Activated CD4-positive, alpha-beta T cell treated with anti-CD3 and anti-CD28 coated beads for 1 hour (primary cell): Measurements from ENCODE around the gene PCDH9.

Experiments
- DNase-seq: peaks from one replicate; pipeline ENCODE4 v3.0.0-alpha.2; 2020

Gene PCDH9

DNA sequence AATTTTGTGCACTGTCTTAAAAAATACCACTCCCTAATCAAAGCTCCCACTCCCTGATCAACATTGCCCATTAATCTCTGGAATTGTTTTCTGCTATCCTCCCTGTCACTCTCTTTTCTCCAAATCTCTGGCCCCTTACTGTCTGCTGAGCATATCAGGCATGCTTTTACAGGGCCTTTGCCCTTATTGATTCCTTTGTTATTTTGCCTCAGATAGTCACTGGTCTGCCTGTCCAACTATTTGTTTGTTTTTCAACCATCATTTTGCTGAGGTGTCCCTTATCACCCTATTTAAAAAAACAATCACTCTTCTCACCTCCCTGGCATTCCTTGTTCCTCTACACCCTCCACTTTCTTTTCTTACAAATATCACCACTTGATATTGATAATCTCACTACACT is 153.0 kb downstream of the PCDH9 start:
- no peak for DNase-seq

DNA sequence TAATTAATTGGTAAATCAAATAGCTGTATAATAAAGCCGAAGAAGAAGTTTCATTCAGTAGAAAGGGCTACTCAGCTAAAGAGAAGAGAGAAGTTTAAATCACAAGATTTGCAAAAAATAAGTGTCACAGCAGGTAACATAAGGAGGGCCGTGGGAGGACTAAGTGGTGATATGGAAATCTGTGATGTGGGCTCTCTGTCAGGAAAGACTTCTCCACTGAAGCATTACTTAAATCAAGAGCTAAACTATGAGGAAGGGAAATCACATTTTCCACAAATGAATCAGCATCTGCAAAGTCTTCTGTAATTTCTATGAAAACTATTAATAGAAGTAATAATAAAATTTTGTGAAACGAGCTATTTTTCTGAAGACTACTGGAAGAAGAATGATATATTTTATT is 153.8 kb downstream of the PCDH9 start:
- no peak for DNase-seq

DNA sequence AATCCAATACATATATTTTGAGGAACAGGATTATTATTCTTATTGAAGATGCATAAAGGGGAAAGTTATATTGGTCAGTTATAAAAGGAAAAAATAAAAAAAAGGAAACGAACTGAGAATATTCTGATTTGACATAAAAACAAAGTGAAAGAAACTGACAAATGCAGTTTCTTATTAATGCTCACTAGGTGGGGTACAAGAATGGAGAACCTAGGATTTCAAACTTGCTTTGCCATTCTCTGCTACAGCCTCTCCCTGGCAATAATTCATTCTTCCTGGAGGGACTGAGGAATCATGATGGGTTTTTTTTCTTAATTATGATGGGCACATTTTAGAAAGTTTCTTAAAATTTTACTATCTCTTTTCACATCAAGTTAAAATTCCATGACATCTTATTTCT is 154.9 kb downstream of the PCDH9 start:
- DNase-seq = no peak

DNA sequence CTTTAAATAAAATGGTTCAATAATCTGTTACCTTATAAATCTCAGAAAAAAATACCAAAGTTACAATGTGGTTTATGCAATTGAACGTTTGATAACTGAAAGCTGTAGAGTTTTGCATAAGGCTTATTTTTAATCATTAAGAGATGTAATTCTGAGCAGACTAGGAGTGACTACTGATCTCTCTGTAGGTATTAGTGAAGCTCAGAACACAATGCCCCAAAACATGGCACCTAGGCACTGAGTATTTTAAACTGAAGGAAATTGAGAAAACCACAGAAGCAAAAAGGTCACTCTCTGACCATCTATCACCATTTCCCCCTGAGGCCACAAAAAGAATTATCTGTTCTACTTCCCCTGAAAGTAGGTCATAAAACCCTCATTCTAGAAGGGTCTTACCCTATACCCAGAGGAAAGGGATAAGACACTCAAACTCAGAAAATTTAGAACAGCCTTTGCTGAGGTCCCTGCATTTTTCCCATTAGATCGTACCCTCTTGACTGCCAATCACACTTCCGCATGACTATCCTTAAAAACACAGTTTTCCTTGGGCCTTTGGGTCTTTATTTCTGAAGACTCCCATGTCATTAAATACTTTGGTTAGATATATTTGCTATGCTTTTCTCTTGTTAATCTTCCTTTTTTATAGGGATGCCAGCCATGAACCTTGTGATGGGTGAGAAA is 158.1 kb downstream of the PCDH9 start:
- DNase-seq = no peak

DNA sequence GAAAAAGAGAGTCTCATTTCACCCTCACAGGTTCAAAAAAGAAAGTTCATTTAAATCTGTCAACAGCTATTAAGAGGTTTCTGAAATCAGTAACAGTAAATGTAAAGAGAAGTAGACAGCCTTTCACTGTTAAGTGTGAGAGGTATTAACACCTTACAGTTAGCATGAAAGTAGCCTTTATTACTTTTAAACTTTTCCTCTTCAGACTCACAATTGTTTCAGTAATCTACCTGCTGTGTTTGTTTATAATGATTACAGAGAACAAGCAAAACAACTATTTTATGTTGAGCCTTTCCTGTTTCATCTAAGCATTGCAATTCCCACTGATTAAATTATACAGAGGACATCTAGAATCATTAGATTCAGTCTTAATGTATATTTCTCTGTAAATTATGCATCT is 159.8 kb downstream of the PCDH9 start:
- DNase-seq = no peak

DNA sequence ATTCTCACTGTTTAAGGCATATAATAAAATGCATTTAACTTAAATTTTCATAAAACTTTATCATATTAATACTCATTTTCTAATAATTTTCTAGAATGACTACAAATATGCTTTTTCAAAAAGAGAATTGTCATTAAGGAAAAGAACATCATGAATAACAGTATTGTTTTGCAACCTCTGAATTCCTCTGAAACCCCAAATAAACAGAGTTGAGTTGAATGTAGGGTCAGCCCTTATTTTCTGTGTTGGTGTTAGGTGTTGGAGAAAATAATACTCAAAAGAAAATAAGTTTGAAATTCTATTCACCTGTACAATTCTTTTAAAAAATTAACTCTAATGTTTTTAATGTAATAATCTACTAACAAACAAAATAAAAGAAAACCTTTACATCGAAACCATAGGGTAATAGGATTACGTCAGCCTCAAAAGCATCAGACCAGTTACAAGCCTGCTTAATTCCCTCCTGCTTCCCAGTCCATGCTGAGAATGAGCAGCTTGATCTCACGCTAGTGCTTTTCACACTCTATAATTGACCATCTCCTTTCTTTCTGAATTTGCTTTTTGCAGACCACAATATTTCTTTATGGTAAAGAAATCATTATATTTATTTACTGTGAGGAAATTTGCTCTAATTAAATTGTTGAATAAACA is 160.9 kb downstream of the PCDH9 start:
- no peak for DNase-seq

DNA sequence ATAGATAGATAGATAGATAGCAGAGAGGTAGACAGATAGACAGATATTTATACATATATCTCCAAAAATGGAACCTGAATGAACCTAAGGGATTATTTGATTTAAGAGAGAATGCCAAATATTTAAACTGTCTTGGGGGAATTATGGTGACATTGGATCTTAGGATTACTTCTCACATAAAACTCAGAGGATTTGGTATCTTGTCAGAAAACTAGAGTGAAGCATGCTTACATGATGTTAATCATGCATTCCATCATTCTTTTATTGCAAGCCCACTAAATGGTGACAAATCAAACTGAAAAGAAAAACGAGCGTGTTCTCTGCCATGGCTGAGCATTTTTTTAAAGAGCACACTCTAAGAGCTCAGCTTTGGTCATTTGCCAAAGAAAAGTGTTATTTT is 165.2 kb downstream of the PCDH9 start:
- no peak for DNase-seq

DNA sequence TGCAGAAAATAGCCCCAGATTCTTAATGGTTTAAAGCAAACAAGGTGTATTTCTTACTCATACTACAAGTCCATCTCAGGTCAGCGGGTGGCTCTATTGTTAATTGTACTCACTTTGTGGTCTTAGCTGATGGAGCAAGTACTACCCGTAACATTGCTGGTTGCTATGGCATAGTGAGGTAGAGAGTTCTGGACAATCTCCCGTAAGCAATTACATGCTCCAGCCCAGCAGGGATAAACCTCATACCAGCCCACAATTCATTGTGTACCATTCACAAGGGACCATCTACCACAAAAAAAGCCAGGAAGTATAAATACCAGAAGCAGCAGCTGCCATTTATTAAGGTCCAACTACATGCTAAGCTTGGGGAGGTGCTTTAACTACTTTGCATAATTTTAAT is 167.1 kb downstream of the PCDH9 start:
- no peak for DNase-seq

DNA sequence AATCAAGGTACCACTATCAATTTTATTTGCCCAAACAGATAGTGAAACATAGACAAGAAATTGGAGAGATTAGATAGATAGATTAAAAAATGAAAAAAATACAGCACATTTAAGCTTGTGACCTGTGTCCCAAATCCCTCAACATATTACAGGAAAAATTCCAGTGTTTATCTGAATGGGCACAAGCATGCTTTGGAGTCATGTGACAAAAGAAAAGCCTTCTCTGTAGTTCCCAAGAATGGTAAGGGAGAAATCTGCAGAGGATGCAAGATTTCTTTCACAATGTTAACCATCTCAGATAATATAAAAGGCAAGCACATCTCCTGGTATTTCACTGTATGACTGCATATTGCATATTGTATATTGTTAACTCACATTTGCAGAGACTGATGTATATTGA is 168.0 kb downstream of the PCDH9 start:
- DNase-seq = no peak

DNA sequence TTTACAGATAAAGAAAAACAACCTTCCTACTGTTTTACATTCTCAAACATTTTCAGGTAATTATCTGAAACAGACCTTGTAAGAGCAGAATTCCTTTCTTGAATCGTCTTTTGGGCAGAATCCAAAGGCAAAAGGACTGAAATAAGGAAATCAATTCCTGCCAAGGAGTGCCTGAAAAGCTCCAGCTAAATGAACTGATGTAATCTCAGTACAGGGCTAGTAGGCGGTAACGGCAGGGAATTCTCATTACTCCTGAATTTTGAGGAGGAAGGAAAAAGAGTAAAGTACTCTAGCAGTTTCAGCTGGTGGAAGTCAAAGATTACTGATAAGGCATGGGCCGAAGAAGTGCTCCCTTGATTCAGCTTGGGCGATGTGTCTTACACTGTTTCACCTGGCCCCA is 168.4 kb downstream of the PCDH9 start:
- DNase-seq = no peak

DNA sequence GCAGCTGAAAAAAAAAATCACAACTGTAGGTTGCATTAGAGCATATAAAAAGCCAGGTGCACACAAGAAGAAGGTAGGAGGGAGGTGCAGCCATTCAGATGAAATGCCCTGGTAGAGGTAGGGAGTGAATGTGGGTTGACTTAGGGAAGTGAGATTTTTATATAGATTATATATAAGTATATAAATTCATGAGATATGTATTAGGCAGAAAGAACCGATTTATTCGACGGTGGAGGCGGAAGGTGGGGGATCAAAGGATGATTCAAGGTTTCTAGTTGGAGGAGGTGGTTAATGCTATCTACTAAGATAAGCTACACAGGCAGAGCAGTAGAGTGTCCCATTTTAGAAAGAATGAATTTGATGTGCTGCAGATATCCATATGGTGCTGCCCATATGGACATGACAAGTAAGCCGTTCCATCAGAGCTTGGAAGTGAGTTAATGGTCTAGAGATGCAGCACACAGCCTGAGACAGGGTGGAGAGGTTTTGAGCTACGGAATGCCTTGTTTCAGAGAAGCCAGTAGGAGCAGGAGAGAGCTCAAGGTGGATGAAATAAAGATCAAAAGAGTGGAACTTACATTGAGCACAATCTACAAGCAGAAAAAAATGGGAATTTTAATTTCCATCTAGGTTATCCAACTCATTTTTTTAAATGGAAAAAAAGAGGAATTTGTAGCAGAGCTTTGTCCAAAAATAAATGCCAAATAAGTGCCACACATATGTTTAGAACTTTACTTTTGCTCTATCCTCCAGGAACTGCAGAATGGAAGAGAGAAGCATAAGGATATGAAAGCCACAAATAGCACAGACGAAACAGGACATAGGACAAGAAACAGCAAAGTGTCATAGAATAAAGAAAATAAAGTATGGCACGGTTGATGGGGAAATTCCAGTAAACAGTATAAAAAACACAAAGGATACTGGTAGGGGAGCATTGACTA is 177.3 kb downstream of the PCDH9 start:
- no peak for DNase-seq

DNA sequence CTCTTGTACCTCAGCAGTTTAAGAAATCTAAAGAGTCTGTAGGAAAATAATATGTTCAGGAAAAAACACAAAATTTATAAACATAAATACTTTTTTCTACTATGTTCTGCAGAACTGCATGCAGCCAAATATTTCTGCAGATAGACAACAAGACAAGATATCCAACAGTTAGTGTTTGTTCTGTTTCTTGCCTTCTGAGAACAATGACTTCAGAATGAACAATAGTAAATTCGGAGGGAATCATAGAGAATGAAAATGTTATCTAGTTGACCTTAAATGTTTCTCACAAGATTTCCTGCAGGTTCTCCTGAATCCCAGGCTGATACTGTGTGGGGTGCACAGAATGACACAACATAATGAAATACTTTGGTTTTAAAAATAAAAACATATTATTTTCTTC is 180.4 kb downstream of the PCDH9 start:
- DNase-seq = no peak

DNA sequence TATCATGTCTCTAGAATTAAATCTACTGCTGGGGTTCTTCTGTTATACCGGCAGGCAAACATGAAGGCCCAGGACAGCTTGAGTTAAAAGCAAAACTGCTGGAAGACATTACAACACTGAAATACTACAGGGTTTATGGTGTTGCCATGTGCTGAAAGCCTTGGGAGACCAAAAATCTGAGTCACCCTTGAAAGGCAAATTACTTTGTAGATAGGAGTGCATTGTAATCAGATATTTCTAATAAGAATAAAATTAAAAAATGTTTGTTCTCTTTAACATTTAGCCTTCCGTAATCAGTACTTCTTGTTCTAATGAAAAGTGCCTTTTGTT is 181.3 kb downstream of the PCDH9 start:
- no peak for DNase-seq

DNA sequence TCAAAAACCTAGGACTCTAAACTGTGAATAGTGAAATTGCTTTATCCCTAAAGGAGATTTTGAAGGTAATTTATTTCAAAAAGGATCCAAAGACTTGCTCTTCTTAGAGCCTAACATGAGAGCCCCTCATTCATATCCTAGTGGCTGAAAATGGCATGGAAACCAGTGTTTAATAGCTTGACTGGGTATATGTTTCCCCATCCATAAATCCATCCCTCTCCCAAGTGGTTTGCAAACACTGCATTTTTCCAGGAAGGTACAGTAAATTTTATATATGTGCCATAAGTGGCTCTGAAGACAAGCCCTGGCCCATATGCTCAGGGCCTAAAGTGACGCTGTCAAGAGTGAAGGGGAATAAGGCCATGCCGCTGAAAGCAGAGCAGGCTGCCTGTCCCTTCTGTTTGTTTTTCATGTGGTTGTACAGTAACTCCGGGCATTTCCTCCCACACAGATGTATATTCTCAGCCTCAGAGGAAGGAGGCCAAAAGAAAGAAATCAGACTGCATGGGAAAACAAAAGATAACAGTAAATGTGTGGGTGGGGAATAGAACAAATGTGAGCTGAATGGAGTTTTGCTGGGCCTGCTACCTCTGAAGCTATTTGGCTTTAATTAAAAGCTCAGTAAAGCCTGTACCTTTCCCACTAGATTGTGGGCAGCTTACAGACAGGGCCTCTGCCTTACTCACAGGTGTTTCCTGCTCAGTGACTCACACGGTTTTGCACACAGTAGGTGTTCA is 181.9 kb downstream of the PCDH9 start:
- DNase-seq = no peak

DNA sequence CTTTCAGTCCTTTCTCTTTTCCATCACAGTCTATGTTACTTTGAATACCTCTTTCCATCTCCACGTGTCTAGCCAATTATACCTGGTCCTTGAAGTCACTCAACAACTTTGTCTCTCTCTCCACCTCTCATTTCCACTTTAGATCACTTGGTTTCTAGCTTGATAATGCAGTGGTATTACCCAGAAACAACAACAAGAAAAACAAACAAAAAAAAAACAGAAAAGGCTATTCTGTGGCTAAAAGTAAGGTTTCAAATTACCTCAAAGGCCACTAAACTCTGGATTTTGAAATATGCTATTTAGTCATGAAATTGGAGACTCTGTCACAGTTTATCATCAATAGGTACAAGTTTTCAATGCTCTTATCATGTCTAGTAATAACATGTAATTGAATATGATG is 184.8 kb downstream of the PCDH9 start:
- no peak for DNase-seq

DNA sequence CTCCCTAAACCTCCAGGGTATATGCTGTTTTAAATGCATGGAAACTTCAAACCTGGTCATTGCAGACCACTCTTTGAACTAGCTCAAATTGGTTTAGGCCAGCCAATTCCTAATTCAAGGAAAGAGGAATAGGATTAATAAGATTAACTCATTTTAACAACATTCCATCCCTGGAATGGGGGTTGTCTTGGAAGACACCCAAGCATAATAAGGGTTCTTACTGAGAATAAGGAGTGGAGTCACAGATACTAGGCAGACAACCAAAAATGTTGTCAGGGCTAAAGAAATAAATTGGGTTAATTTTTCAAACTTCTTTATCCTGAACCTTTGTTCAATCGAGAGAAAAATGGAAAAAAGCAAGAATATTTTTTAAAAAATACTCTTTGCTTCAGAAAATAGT is 186.2 kb downstream of the PCDH9 start:
- DNase-seq = no peak

DNA sequence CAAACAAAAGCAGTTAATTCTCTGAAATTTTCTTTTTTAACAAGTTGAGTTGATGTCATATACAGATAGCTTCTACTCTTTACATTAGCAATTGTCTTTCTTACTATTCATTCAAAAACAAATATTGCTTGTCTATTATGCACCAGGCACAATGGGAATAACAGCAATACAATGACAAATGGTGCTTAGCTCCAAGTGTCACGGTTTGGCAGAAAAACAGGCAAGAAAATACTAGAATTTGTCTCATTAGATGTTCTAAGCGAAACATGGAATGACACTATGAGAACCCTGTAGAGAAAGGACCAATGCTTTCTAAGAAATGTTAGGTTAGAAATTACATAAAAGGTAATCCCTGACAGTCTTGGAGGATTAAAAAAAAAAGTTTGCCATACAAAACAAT is 187.6 kb downstream of the PCDH9 start:
- DNase-seq = no peak

DNA sequence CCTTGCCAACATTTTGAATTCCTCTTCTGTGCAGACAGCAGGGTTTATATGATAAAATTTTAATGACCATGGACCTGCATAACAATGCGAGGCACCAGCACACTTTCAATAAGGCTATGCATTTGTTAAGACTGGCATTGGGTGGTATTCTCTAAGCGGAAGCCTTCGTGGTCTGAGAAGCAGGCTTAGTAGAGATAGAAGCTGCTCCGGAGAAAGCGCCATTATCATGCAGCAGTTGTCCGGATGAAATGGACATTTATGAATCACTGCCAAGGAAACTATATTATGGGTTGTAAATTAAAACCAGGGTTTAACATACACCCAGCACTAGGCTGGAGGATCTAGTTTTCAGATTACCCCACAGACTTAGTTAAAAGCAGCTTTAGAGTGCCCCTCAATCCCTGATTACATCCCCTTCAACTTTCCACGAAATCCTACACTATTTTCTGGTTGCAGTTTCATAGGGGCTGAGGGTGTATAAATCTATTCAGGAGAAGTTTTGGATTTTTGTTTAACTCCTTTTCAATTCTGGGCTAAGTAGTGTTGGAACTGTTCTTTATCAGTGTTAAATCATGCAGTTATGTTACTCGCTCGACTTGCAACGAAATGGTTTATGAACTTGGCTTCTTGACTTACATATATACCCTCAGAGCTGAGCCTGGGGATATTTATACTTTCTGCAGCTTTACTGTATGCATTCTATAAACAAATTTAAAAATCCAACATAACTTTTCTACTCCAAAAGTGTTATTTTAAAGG is 193.3 kb downstream of the PCDH9 start:
- no peak for DNase-seq

DNA sequence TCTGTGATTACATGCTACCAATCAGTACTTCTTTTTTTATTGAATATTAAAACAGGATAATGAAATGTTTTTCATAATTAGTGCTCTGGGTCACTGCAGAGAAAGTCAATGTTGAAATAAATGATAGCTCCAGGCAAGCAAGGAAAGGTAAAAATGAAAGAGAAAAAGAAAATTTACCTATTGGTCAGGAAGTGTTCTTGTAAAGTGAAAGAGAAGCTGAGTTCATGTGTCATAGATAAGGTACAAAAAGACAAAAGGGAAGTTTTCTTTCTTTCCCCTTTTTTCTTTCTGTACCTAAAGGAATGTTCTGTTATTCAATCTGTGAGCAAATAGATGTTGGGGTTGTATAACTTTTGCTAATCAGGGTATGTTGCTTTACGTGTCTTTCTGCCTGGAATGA is 197.0 kb downstream of the PCDH9 start:
- DNase-seq = no peak

DNA sequence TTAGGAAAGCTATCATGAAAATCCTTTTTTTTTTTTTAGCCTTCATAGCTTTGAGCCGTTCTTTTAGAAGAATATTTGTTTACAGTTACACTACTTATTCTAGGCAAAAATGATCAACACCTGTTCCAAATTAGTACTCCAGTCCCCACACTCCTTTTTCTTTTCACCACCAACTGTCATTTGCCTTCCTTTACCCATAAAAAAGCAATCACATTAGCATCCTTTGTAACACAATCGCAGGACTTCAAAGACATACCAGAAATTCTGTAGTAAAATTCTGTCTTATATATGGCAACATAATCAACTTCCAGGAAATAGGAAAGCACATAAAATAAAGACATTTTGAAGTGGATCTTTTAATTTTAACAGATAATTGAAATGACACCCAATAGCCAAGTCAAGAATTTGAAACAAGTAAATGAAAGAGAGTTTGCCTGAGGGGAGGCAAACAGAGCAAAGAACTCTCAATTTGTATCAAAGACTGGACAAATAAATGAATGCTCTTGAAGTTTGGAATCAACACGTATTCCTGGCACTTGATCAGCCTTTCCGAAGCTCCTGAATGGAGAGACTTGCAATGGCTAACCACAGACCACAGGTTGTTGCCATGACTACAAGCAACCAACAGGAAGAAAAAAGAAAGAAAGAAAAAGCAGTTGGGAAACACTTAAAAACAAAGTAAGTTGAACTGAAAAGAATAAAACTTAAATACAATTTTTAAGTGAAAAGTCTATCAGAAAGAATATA is 206.8 kb downstream of the PCDH9 start:
- no peak for DNase-seq

DNA sequence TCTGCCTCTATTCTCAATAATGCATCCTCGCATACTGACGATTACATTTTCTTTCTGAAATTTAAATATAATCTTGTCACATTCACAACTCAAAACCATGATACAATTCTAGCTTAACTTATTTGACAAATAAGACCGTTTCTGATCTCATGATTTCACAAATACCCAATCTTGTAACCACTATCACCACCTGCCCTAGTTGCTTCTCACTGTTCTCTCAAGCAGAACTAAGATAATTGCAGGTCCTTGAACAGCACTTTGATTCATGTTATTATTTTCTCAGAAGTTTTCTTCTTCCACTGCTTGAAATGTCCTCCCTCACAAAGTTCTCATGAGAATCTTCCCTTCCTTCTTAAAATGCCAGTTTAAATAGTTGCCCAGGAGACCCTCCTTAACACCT is 211.4 kb downstream of the PCDH9 start:
- DNase-seq = no peak

DNA sequence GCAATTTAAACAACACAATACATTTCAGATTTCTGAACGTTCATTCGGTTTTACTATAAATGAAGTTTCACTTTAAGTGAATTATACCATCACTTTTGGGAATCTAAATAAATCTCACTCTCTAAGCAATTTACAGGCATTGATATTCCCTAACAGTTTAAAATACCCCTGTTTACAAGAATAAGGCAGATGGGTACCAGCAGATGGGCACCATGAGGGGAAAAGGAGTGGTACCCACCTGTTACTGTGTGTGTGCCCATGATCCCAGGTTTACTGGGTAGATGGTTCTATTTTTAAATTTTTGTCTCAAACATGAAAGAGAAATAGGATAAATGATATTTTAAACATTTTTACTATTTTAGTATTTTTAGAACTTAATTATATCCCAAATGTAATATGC is 212.9 kb downstream of the PCDH9 start:
- DNase-seq = no peak
